Sigmoid colon (tissue), 4 donors: ENCODE measurements around the gene NOC3L.

Source experiments
- CTCF ChIP-seq, 4 experiments: fragments of 450-650 bp in 3 of 4; fragments of 200-600 bp in 1 of 4; IDR thresholded peaks; one replicate each; pipeline ENCODE4 v1.5.1; 2016 to 2019; ENCODE audit warnings: antibody characterized with exemption in 4 of 4, mild to moderate bottlenecking in 3 of 4, moderate library complexity in 2 of 4
- POLR2AphosphoS5 ChIP-seq, 4 donors: sonication (generic); formaldehyde crosslinking; IDR thresholded peaks; one replicate each; pipeline ENCODE4 v1.6.1; 2017; ENCODE audit warnings: antibody characterized with exemption in 4 of 4

- no peak for TF ChIP-seq CTCF (IDR thresholded peaks at IDR 0.05)
- no peak for TF ChIP-seq POLR2AphosphoS5 (IDR thresholded peaks at IDR 0.05)
These were observed 3.6 kb upstream of the NOC3L start for GRCh38 chr10:94366382-94366781.
